Measurements from ENCODE around the gene BIK. TPM values are rescaled to one million over a fixed set of nuclear protein-coding genes. Genes with fewer than 3 reads are reported as not detected.
A peak's percentile ranks its signal among the peaks of the same experiment; 100 is the strongest.

The BIK gene
- total and polyA plus RNA-seq, 11 donors = 0.23 to 0.88 (median 0.46) TPM; not detected in 7

DNA sequence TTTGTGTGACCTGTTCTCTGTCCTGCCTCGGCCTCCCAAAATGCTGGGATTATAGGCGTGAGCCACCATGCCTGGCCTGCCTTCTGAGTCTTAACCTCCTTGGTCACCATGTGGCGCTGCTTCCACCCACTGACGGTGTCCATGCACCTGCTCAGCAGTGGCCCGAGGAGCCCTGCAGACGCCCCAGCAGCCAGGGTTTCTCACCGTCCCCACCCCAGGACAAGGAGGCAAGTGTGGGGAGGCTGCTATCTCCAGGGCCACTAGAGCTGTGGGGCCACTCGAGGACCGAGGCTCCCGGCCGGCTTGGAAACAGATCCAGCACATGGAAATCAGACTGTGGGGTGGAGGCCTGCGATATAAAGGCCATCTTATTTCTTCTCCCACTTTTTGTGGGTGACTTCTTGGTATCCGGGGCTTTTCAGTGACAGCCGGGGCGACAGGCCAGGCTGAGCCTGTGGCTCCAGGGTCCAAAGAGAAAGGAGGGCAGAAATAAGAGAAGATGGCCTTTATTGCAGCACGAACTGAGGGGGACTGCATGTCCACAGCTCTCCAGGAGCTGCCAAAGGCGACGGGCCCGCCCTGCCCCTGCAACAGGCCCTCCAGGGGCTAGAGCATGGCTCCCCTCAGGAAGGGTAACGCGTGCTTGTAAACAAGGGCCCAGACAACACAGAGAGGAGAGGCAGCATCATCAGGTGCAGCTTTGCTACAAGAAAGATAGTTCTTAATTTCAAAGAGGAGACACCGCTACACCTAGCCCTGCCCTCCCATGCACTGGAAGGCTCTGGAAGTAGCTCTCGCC, 55.8 kb downstream of the BIK start:
- ATAC-seq (no peak), DNase-seq (no peak)
- 90 to 92% (median 91%) methylated on average over 23 of the region's 23 CpGs for WGBS, 4 donors
- H3K36me3 ChIP-seq = peaks cover 0 to 61% (median 16%) of the 10 kb centered on the region in 9 donors
- no peak overlapping the region for H3K27ac ChIP-seq
- intact Hi-C loops (cut with DNase I) = no loop called here
- H3K4me1 ChIP-seq = peaks cover 0 to 29% (median 16%) of the 10 kb centered on the region in 12 donors
- H3K4me3 ChIP-seq = no peak overlapping the region
- no peaks in the 10 kb centered on the region for H3K27me3 ChIP-seq
- H3K9me3 ChIP-seq = no peaks in the 10 kb centered on the region
- TF ChIP-seq CTCF (IDR thresholded peaks at IDR 0.05) (no peak), POLR2A (IDR thresholded peaks at IDR 0.05) (no peak)

- 91 to 96% (median 93%) methylated on average over 13 to 19 of the region's 19 CpGs for WGBS, 4 donors
- no peak overlapping the region for H3K4me3 ChIP-seq
- peak in 1 of 5 donors; percentile 18 for DNase-seq
Measured at GRCh38 chr22:43167001-43167589, 56.5 kb downstream of the BIK start.

GRCh38 chr22:43168471-43169309, 58.1 kb downstream of the BIK start:
- Histone ChIP-seq H3K4me3 (no peak overlapping the region), H3K27ac (peak overlapping the region in 3 of 12 donors; percentile 23 to 39 (median 34)), H3K36me3 (peaks cover 0 to 59% (median 19%) of the 10 kb centered on the region in 9 donors), H3K9me3 (no peaks in the 10 kb centered on the region), H3K27me3 (no peaks in the 10 kb centered on the region), H3K4me1 (peaks cover 0 to 20% (median 10%) of the 10 kb centered on the region in 12 donors)
- ATAC-seq = peak in 3 of 4 donors; percentile 12 to 41 (median 21)
- WGBS, 4 donors = 84 to 90% (median 87%) methylated on average over 23 to 25 of the region's 25 CpGs
- DNase-seq = peak in 1 of 5 donors; percentile 32
- intact Hi-C loops (cut with DNase I) = no loop called here
- TF ChIP-seq CTCF (IDR thresholded peaks at IDR 0.05) (no peak), POLR2A (IDR thresholded peaks at IDR 0.05) (no peak)

More at GRCh38 chr22:43167001-43167589, 56.5 kb downstream of the BIK start:
- H3K4me1 ChIP-seq = peaks cover 0 to 29% (median 16%) of the 10 kb centered on the region in 12 donors
- H3K36me3 ChIP-seq = peaks cover 0 to 61% (median 15%) of the 10 kb centered on the region in 9 donors
- ATAC-seq = no peak
- no peaks in the 10 kb centered on the region for H3K9me3 ChIP-seq
- no peak overlapping the region for H3K27ac ChIP-seq
- intact Hi-C loops (cut with DNase I) = no loop called here
- no peaks in the 10 kb centered on the region for H3K27me3 ChIP-seq
- no peak for TF ChIP-seq CTCF (IDR thresholded peaks at IDR 0.05)
- no peak for TF ChIP-seq POLR2A (IDR thresholded peaks at IDR 0.05)
